ENCODE data around the gene EIF4A3. TPM values are rescaled to one million over a fixed set of nuclear protein-coding genes. Genes with fewer than 3 reads are reported as not detected.
"Not testable (repeated sequence)": the region's sequence is repeated elsewhere in the genome, so short reads cannot be mapped to it uniquely, and the experiment has no call there.

Gene EIF4A3
- polyA plus RNA-seq, 1 of the 3 experiments (the other 2 are of a cell fraction): 335 TPM

- H3K79me2 ChIP-seq (ENCODE audit: insufficient read depth): no peaks in the 10 kb centered on the region
- H3K4me1 ChIP-seq (ENCODE audit: control insufficient read depth in 1 of 2, insufficient read depth in 2 of 2, low read depth in 1 of 2, low read length in 1 of 2): peaks cover 0 to 16% of the 10 kb centered on the region in 2 experiments; a peak in 1 of 4 replicates
- WGBS (ENCODE audit: low lambda C conversion rate): 84% methylated on average over 32 of the region's 37 CpGs
- H3K36me3 ChIP-seq (replicated peaks in 1 of 2; ENCODE audit: control insufficient read depth in 1 of 2, insufficient read depth in 2 of 2, low read length in 1 of 2): no peaks in the 10 kb centered on the region
- no peaks in the 10 kb centered on the region for H3F3A ChIP-seq (replicated peaks; ENCODE audit: insufficient read depth)
- TF ChIP-seq NFIC (IDR thresholded peaks at IDR 0.05; ENCODE audit: borderline replicate concordance) (no peak), RCOR1 (IDR thresholded peaks at IDR 0.05; ENCODE audit: low read length) (no peak)
- no peak overlapping the region for H3K27ac ChIP-seq (ENCODE audit: low read depth in 2 of 2, low read length in 1 of 2)
- H3K9me3 ChIP-seq: no peaks in the 10 kb centered on the region
- no peak overlapping the region for H3K9ac ChIP-seq
- H3K4me3 ChIP-seq (ENCODE audit: low read depth in 2 of 2, low read length in 1 of 2): no peak overlapping the region
- H4K20me1 ChIP-seq (ENCODE audit: insufficient read depth): no peaks in the 10 kb centered on the region
- CTCF ChIA-PET: interaction anchor here (1.0 to 7.8 kb wide), 3 partner anchors 12 to 87 kb away, joined by 3 to 86 read pairs (median 4); no protein-coding TSS in a partner anchor
- POLR2A ChIA-PET: no interaction called here
- H3K4me2 ChIP-seq: no peak overlapping the region
- no peak overlapping the region for H2AFZ ChIP-seq (ENCODE audit: low read depth)
- no peaks in the 10 kb centered on the region for H3K27me3 ChIP-seq (ENCODE audit: insufficient read depth)
- H3K9me2 ChIP-seq: no peaks in the 10 kb centered on the region
- DNase-seq: no peak
These were observed 51.7 kb downstream of the EIF4A3 start for GRCh38 chr17:80095038-80095843.

- Histone ChIP-seq H3F3A (replicated peaks; ENCODE audit: insufficient read depth) (no peaks in the 10 kb centered on the region), H3K9me2 (no peaks in the 10 kb centered on the region), H3K9ac (no peak overlapping the region), H3K4me3 (ENCODE audit: low read depth in 2 of 2, low read length in 1 of 2) (no peak overlapping the region), H3K9me3 (no peaks in the 10 kb centered on the region), H3K36me3 (replicated peaks in 1 of 2; ENCODE audit: control insufficient read depth in 1 of 2, insufficient read depth in 2 of 2, low read length in 1 of 2) (no peaks in the 10 kb centered on the region), H3K27ac (ENCODE audit: low read depth in 2 of 2, low read length in 1 of 2) (no peak overlapping the region), H4K20me1 (ENCODE audit: insufficient read depth) (no peaks in the 10 kb centered on the region), H3K79me2 (ENCODE audit: insufficient read depth) (no peaks in the 10 kb centered on the region), H3K4me2 (no peak overlapping the region), H2AFZ (ENCODE audit: low read depth) (no peak overlapping the region), H3K27me3 (ENCODE audit: insufficient read depth) (no peaks in the 10 kb centered on the region), H3K4me1 (ENCODE audit: control insufficient read depth in 1 of 2, insufficient read depth in 2 of 2, low read depth in 1 of 2, low read length in 1 of 2) (peaks cover 0 to 16% of the 10 kb centered on the region in 2 experiments; a peak in 1 of 4 replicates)
- 89% methylated on average over 8 of the region's 8 CpGs for WGBS (ENCODE audit: low lambda C conversion rate)
- no peak for DNase-seq
- CTCF ChIA-PET: interaction anchor here (3.5 to 7.8 kb wide), 2 partner anchors 8 to 10 kb away, joined by 32 to 86 read pairs; partner anchors contain the start of gene GAA
- POLR2A ChIA-PET: interaction anchor here (0.9 to 1.0 kb wide), 2 partner anchors 8 to 55 kb away, joined by 3 read pairs; partner anchors contain the start of gene GAA
- TF ChIP-seq ZBTB33 (IDR thresholded peaks at IDR 0.05; ENCODE audit: borderline replicate concordance, low read depth) (no peak), PBX3 (IDR thresholded peaks at IDR 0.05) (no peak)
These were observed 54.0 kb downstream of the EIF4A3 start for GRCh38 chr17:80092959-80093358.

DNA sequence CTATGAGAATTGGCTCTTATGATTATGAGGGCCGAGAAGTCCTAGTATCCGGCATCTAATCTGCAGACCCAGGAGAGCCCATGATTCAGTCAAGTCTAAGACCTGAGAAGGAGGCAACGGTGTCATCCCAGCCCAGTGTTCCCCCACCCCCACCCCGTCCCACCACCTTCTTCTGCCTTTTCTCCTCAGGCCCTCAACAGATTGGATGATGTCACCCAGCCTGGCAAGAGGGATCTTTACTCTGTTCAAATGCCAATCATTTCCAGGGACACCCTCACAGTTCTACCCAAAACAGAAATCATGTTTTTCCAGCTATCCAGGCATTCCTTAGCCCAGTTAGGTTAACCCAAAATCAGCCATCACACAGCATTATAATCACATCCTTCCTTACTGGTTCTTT, 55.6 kb downstream of the EIF4A3 start:
- no peaks in the 10 kb centered on the region for H3K9me2 ChIP-seq
- H3K4me1 ChIP-seq (ENCODE audit: control insufficient read depth in 1 of 2, insufficient read depth in 2 of 2, low read depth in 1 of 2, low read length in 1 of 2): peaks cover 0 to 5% of the 10 kb centered on the region in 2 experiments; a peak in 1 of 4 replicates
- no peak overlapping the region for H3K4me2 ChIP-seq
- WGBS (ENCODE audit: low lambda C conversion rate): 91% methylated on average over 4 of the region's 4 CpGs
- H3K36me3 ChIP-seq (replicated peaks in 1 of 2; ENCODE audit: control insufficient read depth in 1 of 2, insufficient read depth in 2 of 2, low read length in 1 of 2): no peaks in the 10 kb centered on the region
- DNase-seq: no peak
- H3K9ac ChIP-seq: no peak overlapping the region
- POLR2A ChIA-PET: no interaction called here
- no peak overlapping the region for H2AFZ ChIP-seq (ENCODE audit: low read depth)
- H3K79me2 ChIP-seq (ENCODE audit: insufficient read depth): no peaks in the 10 kb centered on the region
- H4K20me1 ChIP-seq (ENCODE audit: insufficient read depth): no peaks in the 10 kb centered on the region
- no peak overlapping the region for H3K27ac ChIP-seq (ENCODE audit: low read depth in 2 of 2, low read length in 1 of 2)
- no peak overlapping the region for H3K4me3 ChIP-seq (ENCODE audit: low read depth in 2 of 2, low read length in 1 of 2)
- CTCF ChIA-PET: interaction anchor here (3.5 to 7.8 kb wide), 2 partner anchors 9 to 10 kb away, joined by 32 to 86 read pairs; partner anchors contain the start of gene GAA
- TF ChIP-seq RFX5 (IDR thresholded peaks at IDR 0.05; ENCODE audit: low read length) (no peak), MEF2A (IDR thresholded peaks at IDR 0.05; ENCODE audit: borderline replicate concordance, low read depth) (no peak), POLR2AphosphoS5 (IDR thresholded peaks at IDR 0.05; ENCODE audit: low read depth, low read length) (no peak)
- H3K27me3 ChIP-seq (ENCODE audit: insufficient read depth): no peaks in the 10 kb centered on the region
- no peaks in the 10 kb centered on the region for H3F3A ChIP-seq (replicated peaks; ENCODE audit: insufficient read depth)
- no peaks in the 10 kb centered on the region for H3K9me3 ChIP-seq

GRCh38 chr17:80090164-80090563, 56.8 kb downstream of the EIF4A3 start:
- H3K27ac ChIP-seq (ENCODE audit: low read depth in 2 of 2, low read length in 1 of 2); H3K79me2 ChIP-seq (ENCODE audit: insufficient read depth); H3K4me3 ChIP-seq (ENCODE audit: low read depth in 2 of 2, low read length in 1 of 2); POLR2A ChIA-PET; H3F3A ChIP-seq (replicated peaks; ENCODE audit: insufficient read depth); H3K9me2 ChIP-seq; DNase-seq; H3K4me2 ChIP-seq; H3K36me3 ChIP-seq (replicated peaks in 1 of 2; ENCODE audit: control insufficient read depth in 1 of 2, insufficient read depth in 2 of 2, low read length in 1 of 2); H4K20me1 ChIP-seq (ENCODE audit: insufficient read depth); H2AFZ ChIP-seq (ENCODE audit: low read depth); H3K9me3 ChIP-seq; H3K4me1 ChIP-seq (ENCODE audit: control insufficient read depth in 1 of 2, insufficient read depth in 2 of 2, low read depth in 1 of 2, low read length in 1 of 2); H3K9ac ChIP-seq; H3K27me3 ChIP-seq (ENCODE audit: insufficient read depth): not testable (repeated sequence)
- CTCF ChIA-PET: interaction anchor here (3.5 to 7.8 kb wide), 2 partner anchors 8 to 11 kb away, joined by 32 to 86 read pairs; partner anchors contain the start of gene GAA
- WGBS (ENCODE audit: low lambda C conversion rate): 91% methylated on average over 44 of the region's 44 CpGs
